GM18907 (cell line): ENCODE results near the gene ADORA3.
A peak's percentile ranks its signal among the peaks of the same experiment; 100 is the strongest.

Experiments
- ATAC-seq: cut with Tn5 transposase; IDR thresholded peaks from one replicate; pipeline ENCODE4 v1.9.1; 2021; ENCODE audit warnings: mild to moderate bottlenecking, moderate library complexity; ENCODE audit not compliant: unreplicated experiment

Gene ADORA3

DNA sequence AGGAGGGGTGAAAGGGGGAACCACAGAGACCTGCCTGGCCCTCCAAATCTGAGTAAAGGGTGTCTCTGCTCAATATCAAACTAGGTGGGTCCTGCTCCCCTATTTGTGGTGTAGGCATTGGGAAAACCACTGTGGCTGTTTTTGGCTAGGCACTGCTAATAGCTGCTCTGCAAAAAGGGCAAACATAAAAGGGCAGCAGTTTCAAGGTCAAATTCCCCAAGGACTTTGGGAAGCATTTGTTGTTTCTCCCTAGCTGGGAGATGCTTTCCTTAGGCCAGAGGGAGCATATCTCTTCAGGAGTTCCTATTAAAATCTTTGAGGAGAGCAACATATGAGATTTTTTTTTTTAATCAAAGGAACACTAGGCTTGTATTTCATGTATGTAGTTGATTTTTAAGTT, 27.2 kb downstream of the ADORA3 start:
- ATAC-seq, result no peak

DNA sequence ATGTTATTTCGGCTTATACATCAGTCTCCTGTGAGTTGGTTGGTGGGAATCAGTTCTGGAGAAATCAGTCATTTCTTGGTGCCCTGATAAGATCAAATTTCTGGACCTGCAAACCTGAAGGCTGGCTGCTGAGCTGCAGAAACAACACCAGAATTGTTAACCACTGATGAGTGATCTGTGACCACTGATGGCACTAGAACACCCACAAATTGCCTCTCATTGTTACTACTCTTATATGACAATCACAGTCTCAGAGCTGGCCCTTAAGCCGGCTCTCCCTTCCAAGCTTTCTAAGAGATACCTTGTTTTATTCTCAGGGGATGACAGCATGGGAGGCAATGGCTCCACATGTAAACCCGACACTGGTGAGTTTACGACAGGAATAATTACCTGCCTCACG, 27.7 kb downstream of the ADORA3 start:
- ATAC-seq, result peak; percentile 52

DNA sequence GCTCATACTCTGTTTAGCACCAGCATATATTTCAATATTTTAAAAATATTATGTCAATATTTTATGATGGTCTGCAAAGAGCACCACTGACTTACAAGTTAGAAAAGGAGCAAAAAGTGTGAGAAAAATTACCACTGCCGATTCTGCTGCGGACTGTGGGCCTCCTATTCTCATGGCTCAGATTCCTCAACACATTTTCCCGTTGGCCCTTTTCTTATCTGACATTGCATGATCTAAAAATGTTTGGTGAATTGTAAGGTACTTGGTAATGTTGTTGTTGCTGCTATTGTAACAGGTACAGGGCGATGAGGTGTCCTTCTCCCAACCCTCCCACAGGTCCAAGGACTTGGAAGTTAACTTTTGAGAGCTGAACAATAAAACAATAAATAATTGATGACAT, 28.9 kb downstream of the ADORA3 start:
- ATAC-seq, result no peak

DNA sequence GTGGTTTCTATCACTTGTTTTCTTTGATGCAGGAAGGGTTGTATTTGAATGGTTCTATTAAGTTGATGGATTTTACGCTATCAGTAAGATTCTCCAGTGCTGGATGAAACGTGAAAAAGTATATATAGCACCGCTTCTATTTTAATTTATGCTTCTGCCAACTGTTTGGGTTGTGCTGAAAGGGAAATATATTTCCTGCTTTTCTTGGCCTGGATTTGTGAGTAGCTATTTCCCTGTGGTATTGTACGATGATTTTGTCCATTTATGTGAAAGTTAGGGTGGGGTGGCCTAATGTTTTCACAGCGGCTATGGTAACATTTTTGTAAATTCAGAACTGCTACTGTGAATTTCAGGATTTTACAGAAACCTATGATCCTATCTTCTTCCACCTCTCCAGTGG, 29.3 kb downstream of the ADORA3 start:
- no peak for ATAC-seq

DNA sequence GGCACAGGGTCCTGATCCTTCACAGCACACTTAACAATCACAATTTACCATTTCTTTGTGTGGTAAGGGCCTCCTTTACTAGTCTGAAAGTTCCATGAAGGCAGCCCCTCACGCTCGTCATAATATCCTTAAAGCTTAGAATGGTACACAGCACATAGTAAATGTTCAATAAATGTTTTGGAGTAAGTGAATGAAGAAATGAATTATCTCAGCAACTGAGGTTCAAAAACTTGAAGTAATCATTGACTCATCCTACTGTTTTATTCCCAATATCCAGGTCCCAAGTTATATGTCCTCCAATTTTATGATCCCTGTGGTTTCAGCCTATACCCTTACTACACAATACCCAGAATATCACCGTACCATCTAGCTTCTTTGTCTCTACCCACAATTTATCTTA, 31.9 kb downstream of the ADORA3 start:
- ATAC-seq, result no peak

DNA sequence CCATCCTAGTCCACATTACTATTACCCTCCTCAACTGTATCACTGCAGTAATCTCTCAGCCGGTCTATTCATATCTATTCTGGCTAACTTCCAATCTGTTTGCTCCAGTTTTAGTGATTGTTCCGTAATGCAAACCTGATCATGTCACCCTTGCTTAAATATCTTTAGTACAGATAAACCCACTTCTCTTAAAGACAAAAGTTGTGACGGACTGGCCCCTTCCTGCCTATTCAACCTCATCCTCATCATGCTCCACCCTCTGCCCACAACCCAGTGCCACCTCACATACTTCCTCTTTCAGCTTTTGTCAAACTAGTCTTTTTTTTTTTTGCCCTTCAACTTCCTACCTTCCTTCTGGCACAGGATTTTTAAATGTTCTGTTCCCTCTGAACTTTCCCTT, 32.4 kb downstream of the ADORA3 start:
- peak; percentile 67 for ATAC-seq

DNA sequence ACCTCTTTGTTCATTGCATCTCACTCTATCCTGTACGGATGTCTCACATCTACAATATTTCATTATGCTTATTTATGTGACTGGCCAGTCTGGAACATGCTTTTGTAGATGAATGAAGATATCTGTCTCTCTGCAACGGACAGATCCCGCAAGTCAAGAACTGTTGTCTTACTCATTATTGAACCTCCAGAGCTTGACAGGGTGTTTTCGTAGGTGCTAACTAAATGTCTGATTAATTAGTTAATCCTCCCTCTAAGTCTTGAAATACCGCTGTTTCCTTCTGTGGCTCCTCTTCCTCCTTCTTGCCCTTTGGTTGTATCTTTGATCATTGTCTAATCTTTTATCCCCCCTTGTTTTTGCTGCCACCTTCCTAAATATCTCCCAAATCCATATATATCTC, 32.8 kb downstream of the ADORA3 start:
- ATAC-seq, result no peak

DNA sequence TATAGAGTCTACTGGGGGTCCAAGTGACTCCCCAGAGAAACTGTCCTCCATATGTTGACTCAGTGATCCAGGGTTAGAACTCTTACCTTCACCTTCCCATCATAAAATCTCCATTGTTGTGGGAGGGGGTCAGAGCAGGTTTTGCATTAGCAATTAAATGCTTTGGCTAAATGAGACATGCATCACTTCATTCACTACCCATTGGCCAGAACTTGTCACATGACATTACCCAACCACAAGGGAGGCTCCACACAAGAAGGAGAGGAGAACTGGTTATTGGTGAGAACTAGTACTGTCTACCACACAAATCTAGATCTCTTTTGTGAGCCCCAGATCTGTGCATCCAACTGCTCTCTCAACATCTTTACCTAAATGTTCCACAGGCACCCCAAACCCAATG, 33.9 kb downstream of the ADORA3 start:
- no peak for ATAC-seq

DNA sequence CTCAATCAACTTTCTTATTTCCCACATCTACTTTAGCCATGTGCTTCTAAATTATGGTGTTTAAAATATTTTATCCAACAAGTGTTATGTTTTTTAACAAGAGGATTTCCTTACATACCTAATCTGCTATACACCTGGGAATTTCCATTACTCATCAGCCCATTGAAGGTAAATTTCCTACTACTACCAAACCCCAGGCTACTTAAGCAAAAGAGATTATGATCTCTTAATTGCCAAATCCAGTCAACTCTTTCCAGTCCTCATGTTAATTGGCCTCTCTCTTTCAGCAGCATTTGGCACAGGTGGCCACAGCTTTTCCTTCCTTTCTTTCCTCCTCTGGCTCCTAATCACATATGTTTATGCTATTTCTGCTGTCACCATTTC, 34.7 kb downstream of the ADORA3 start:
- no peak for ATAC-seq

DNA sequence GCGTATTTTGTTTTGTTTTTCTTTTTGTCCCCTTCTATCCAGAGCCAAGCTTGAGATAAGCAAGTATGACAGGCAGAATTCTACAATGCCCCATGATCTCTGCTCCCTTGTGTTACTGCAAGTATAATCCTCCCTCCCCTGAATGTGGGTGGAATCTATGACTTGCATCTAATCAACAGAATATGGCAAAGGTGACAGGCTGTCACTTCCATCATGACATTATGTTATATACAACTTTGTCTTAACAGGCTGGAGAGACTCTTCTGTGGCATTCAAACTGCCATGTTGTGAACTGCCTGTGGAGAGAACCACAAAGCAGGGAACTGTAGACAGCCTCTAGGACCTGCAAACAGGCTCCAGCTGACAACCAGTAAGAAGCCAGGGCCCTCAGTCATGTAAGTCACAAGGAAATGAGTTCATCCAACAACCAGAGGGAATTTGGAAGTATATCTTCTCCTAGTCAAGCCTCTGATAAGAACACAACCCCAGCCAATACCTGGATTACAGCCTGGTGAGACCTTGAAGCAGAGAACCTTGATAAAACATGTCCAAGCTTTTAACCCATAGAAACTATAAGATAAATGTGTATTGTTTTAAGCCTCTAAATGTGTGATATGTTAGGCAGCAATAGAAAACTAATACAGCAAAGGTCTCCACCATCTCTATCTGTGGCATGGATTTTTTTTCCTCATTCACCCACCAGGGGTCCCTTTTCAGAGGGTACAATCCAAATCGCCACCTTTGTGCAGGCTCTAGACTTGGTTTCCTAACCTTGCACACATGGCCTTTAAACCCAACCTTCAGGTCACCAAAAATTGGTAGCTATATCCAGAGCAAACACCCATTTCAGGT, 35.3 kb downstream of the ADORA3 start:
- ATAC-seq, result no peak

DNA sequence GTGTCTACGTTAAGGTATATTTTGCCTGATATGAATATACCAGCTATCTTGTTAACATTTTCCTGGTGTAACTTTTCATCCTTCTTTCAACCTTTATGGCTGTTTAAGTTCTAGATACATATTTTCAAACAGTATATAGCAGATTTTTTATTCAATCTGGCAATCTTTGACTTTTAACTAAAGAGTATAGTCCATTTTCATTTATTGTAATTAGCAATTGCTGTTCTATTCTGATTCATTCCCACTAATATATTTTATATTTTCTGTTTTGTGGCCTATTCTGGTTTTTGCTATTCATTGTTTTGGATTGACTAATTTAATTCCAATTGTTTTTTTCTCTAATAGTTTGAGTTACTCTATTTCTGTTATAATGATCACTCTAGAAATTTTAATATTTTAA, 37.0 kb downstream of the ADORA3 start:
- no peak for ATAC-seq

DNA sequence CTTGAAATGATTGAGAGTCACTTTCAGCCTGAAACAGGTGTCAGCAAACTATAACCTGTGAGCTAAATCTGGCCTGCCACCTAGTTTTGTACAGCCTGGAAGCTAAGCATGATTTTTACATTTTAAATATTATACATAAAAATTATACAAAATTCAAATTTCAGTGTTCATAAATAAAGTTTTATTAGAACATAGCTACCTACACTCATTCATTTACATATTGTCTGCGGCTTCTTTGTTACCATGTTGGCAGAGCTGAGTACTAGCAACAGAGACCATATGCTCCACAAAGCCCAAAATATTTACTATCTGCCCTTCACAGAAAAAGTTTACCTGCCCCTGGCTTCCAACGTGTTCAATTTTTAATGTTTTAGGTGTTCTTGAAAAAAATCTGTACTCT, 37.7 kb downstream of the ADORA3 start:
- no peak for ATAC-seq

DNA sequence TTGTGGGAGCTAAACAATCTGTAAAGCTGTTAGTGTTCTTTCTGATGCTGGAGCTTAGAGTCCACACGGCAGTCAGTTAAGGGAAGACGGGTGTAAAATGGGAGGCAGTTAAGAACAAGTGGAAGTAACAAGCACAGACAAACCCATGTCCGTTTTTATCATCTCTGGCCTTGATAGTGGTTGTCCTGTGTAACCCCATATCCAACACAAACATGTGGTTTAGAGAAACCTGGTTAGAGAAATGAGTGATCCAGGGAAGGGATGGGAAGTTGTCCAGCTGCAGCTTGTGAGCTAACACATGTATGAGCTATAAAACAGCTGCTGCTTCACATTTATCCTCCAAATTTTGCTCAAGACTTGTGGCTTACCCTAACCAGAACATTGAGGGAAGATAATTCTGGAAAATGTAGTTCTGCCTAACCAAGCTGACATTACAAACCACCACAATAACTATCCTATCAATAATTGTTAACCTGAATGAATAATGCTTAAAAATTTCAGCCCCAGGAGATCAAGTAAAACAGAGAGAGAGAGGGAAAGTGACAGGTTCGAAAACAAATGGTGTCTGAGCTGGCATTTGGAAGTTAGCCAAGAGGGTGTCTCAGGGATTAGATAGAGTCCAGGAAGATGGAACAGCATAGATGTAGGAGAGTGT, 40.3 kb downstream of the ADORA3 start:
- no peak for ATAC-seq

DNA sequence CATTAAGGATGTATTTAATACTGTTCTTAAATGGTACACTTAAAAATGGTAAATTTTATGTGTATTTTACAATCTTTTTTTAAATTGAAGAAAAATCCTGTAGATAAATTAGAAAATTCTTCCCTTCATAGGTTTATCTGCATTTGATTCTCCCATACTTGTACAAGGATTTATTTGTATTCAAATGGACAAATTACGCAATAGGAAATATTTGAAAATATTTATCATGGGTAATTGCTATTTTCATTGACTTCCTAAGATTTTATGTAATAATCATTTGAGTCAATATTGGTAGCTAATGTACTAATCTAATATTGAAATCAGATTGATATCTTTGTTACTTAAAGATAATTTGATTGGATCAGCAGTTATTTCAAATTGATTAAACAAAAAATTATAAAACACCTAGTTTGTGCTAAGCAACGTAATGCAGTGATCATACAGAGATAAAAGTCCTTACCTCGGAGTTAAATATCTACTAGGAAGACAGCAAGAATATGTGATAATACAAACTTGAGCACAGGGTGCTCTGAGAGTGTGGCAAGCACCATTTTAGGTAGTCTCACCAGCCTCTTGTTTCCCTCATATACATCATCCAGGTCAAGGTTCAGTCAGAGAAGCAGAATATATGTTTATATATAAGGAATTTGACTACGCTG, 40.9 kb downstream of the ADORA3 start:
- ATAC-seq, result no peak

DNA sequence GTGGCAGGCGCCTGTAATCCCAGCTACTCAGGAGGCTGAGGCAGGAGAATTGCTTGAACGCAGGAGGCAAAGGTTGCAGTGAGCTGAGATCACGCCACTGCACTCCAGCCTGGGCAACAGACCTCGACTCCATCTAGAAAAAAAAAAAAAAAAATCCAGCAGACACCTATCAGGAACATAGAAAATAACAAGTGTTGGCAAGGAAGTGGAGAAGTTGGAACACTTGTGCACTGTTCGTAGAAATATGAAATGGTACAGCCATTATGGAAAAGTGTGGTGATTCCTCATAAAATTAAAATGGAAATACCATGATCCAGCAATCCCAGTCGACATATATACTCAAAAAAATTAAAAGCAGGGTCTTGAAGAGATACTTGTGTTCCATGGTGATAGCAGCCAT, 41.7 kb downstream of the ADORA3 start:
- no peak for ATAC-seq

DNA sequence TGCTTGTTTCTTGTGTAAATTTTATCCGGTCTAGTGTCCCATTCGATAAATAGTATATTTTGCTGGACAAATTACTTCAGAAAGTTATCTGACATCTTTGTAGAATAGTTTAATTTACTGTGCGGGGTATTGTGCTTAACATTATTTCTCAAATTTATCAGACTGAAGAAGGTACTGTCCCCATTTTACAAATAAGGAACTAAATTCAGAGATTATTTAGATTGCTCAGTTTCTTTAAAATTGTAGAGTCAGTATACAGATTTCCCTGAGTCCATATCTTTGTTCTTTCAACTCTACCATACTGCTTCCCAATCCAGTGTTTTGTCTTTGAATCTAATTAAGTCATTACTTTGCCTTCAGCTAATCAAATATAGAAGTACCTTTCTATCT, 47.8 kb downstream of the ADORA3 start:
- no peak for ATAC-seq

DNA sequence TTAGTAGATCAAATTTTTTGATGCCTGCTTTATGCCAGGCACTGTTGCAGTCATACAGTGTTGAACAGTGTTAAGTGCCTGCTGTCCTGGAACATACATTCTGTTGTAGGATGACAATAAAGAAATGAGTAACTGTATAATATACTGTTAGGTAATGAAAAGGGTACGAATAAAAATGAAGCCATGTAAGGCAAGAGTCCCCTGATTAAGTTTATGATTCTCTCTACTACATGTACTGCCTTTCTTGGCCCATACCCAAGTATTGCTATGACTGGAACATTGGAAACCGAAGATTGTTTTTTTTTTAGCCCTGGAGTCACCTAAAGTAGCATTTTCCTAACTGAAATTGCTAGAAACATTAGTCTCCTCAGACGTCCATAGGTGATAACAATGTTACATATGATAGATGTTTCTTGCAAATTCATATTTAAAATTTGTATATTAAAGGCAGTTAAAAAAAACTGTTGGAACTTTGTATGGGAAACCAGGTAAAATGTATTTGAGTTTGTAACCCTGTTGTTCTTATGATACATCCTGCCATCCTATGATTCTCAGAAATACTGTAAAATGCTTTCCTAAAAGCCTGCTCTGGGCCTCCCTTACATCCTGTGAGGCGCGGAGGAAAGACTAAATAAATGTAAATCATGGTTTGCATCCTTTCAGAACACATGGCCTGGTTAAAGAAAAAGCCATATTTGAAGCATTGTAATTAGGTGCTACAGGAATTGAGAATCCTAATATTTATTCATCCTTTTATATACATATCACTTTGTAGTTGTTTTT, 48.4 kb downstream of the ADORA3 start:
- no peak for ATAC-seq

DNA sequence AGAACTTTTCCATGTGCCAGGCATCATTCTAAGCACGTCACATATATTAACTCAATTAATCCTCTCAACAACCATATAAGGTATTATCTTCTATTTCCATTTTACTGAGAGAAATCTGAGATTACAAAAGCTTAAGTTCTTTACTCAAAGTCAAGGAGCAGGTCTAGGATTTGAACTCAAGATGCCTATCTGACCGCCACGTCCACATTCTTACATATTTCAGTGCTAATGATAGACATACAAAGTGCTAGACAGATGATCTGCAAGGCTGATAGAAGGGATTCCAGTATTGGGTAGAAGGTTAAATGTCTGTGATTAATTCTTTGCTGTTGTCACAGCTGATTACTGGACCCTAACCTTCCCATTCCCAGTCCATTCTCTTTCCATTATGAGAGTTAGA, 49.7 kb downstream of the ADORA3 start:
- ATAC-seq, result no peak

DNA sequence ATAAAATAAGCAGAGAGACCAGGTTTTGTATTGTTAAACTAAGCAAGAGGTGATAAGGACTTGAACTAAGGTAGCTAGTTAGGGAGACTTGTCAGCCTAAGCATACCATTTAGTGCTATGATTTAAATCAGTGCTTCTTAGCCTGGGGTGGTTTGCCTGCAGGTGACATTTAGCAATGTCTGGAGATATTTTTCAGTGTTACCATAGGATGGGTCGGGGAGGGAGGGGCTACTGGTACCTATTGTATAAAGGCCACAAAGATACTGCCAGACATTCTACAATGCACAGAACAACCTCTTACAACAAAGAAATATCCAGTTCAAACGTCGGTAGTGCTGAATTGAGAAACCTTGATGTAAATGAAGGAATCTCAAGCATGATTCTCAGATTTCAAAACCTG, 50.9 kb downstream of the ADORA3 start:
- ATAC-seq, result no peak

DNA sequence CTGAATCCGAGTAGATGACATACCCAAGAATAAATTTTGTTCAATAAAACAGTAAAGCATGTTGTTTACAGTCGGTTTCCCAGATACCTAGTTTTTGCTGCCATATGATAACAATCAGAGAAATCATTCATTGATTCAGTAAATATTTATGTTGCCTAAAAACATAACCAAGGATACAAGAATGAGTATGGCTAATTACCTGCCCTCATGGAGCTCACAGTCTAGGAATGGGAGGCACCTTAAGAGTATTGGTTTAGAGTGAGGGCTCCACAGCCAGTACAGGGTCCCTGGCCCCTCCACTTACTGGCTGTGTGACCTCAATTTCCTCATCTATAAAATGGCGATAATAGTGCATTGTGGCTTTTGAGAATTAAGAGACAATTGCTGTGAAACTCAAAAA, 53.2 kb downstream of the ADORA3 start:
- no peak for ATAC-seq

DNA sequence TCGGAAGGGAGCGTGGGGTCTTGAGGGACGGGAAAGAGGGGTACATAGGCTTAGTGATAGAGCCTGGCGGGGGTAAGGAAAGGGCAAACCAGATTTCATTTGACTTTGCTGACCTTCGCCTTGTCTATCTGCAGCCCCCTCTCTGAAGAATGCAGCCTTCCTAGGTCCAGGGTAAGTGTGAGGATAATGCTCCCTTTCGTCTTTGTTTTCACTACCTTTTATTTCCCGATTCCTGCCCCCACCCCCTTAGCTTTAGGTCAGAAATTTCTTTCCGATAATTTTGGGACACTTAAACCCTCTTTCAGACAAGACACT, 53.8 kb downstream of the ADORA3 start:
- ATAC-seq, result no peak
